ENCODE measurements around the gene SMPDL3B.

Gene SMPDL3B

GRCh38 chr1:27959792-27960603 is 25.2 kb downstream of the SMPDL3B start, which contains the start of gene XKR8 (continued):
- TF ChIP-seq ZNF121 (tag by site-specific recombination; IDR thresholded peaks at IDR 0.05) = no peak; the same call in 1 of the 2 replicates
- no peak for TF ChIP-seq ZNF133 (tag by site-specific recombination; IDR thresholded peaks at IDR 0.05)
- no peak for TF ChIP-seq ZNF280C (tag by site-specific recombination; IDR thresholded peaks at IDR 0.05)
- TF ChIP-seq ZNF544 (tag by site-specific recombination; IDR thresholded peaks at IDR 0.05) = no peak
- no peak for TF ChIP-seq ZNF701 (tag by site-specific recombination; IDR thresholded peaks at IDR 0.05)
- TF ChIP-seq CTCF (tag by site-specific recombination; IDR thresholded peaks at IDR 0.05) = peak; percentile 95
- no peak for TF ChIP-seq ZNF623 (tag by site-specific recombination; IDR thresholded peaks at IDR 0.05)
- no peak; the same call in 1 of the 2 replicates for TF ChIP-seq ZBTB11 (tag by site-specific recombination; conservative IDR thresholded peaks at IDR 0.05; ENCODE audit: low read depth)
- no peak for TF ChIP-seq ZNF266 (tag by site-specific recombination; IDR thresholded peaks at IDR 0.05; ENCODE audit: low read depth)
- no peak for TF ChIP-seq KLF16 (tag by site-specific recombination; IDR thresholded peaks at IDR 0.05)
- no peak for TF ChIP-seq AEBP2 (tag by site-specific recombination; IDR thresholded peaks at IDR 0.05; ENCODE audit: borderline replicate concordance)
- TF ChIP-seq ZFP37 (tag by site-specific recombination; IDR thresholded peaks at IDR 0.05) = no peak
- no peak for TF ChIP-seq IKZF3 (tag by site-specific recombination; IDR thresholded peaks at IDR 0.05)
- peak; percentile 81 for TF ChIP-seq EGR2 (tag by site-specific recombination; IDR thresholded peaks at IDR 0.05; ENCODE audit: low read depth)
- no peak for TF ChIP-seq ZNF704 (tag by site-specific recombination; IDR thresholded peaks at IDR 0.05)
- no peak for TF ChIP-seq ZNF404 (tag by site-specific recombination; IDR thresholded peaks at IDR 0.05)
- no peak for TF ChIP-seq ZBTB21 (tag by site-specific recombination; IDR thresholded peaks at IDR 0.05)
- no peak for TF ChIP-seq ZNF16 (tag by site-specific recombination; IDR thresholded peaks at IDR 0.05; ENCODE audit: low read depth)
- TF ChIP-seq ZNF202 (tag by site-specific recombination; IDR thresholded peaks at IDR 0.05; ENCODE audit: borderline replicate concordance) = no peak
- TF ChIP-seq ZBTB1 (tag by site-specific recombination; IDR thresholded peaks at IDR 0.05) = no peak
- no peak for TF ChIP-seq ZNF248 (tag by site-specific recombination; IDR thresholded peaks at IDR 0.05)
- no peak for TF ChIP-seq ZNF660 (tag by site-specific recombination; IDR thresholded peaks at IDR 0.05)
- no peak for TF ChIP-seq ZNF585B (tag by site-specific recombination; IDR thresholded peaks at IDR 0.05)
- peak; percentile 43; the same call in 1 of the 2 replicates for TF ChIP-seq ZXDB (tag by site-specific recombination; IDR thresholded peaks at IDR 0.05)
- TF ChIP-seq ZNF629 (tag by site-specific recombination; IDR thresholded peaks at IDR 0.05) = 0 out of 2 replicates have a peak, but pooled peaks have one; percentile 6
- peak; percentile 78 for TF ChIP-seq KLF9 (tag by site-specific recombination; IDR thresholded peaks at IDR 0.05; ENCODE audit: low read depth)
- no peak for TF ChIP-seq ZNF626 (tag by site-specific recombination; IDR thresholded peaks at IDR 0.05)
- no peak for TF ChIP-seq ZNF433 (tag by site-specific recombination; IDR thresholded peaks at IDR 0.05; ENCODE audit: low read depth)
- no peak for TF ChIP-seq ZFP3 (tag by site-specific recombination; IDR thresholded peaks at IDR 0.05; ENCODE audit: low read depth)
- TF ChIP-seq ZNF416 (tag by site-specific recombination; IDR thresholded peaks at IDR 0.05) = no peak
- TF ChIP-seq ZNF140 (tag by site-specific recombination; IDR thresholded peaks at IDR 0.05) = no peak
- TF ChIP-seq ZBTB8A (tag by site-specific recombination; IDR thresholded peaks at IDR 0.05) = peak; percentile 98

All from HEK293 (cell line).